D721Med (cell line): ENCODE data around the gene TOLLIP.

Experiments
- DNase-seq: peaks from one replicate; pipeline ENCODE4 v3.0.0; 2011; ENCODE audit warnings: low spot score; ENCODE audit not compliant: insufficient read length
- FAIRE-seq: peaks from 2 replicates; lab custom pipeline; 2011; peaks lifted over from hg19 to GRCh38; lab: Jason Lieb, UNC
- CTCF ChIP-seq: IDR thresholded peaks from 2 replicates; pipeline ENCODE4 v1.5.1; 2012; ENCODE audit warnings: mild to moderate bottlenecking, control low read depth; ENCODE audit not compliant: insufficient read depth; ENCODE audit errors: missing control alignments

Gene TOLLIP

GRCh38 chr11:1300121-1300520 lies 9.3 kb downstream of the TOLLIP start:
- FAIRE-seq, result no peak
- no peak for TF ChIP-seq CTCF
- no peak for DNase-seq

DNA sequence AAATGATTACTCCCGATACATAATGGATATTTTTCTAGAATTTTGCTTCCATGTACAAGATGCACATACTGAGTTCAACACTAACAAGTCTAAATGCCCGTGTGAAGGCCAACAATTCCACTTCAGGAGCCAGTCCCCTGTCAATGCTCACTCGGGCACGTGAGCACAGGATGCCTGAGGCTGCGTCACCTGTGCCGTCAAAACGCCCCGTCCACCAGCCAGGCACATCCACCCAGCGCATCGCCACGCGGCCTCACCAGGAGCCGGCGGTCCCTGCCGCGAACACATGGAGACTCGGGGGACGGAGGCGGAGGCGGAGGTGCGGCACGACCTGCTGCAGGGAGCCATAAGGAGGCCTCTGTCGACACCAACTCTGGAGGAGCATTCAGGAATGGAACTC lies 9.8 kb downstream of the TOLLIP start:
- TF ChIP-seq CTCF, result no peak

GRCh38 chr11:1298695-1299492 lies 10.5 kb downstream of the TOLLIP start:
- TF ChIP-seq CTCF, result no peak
- FAIRE-seq, result no peak
- no peak for DNase-seq

More for the DNA sequence above, 9.8 kb downstream of the TOLLIP start:
- DNase-seq (no peak), FAIRE-seq (no peak)

DNA sequence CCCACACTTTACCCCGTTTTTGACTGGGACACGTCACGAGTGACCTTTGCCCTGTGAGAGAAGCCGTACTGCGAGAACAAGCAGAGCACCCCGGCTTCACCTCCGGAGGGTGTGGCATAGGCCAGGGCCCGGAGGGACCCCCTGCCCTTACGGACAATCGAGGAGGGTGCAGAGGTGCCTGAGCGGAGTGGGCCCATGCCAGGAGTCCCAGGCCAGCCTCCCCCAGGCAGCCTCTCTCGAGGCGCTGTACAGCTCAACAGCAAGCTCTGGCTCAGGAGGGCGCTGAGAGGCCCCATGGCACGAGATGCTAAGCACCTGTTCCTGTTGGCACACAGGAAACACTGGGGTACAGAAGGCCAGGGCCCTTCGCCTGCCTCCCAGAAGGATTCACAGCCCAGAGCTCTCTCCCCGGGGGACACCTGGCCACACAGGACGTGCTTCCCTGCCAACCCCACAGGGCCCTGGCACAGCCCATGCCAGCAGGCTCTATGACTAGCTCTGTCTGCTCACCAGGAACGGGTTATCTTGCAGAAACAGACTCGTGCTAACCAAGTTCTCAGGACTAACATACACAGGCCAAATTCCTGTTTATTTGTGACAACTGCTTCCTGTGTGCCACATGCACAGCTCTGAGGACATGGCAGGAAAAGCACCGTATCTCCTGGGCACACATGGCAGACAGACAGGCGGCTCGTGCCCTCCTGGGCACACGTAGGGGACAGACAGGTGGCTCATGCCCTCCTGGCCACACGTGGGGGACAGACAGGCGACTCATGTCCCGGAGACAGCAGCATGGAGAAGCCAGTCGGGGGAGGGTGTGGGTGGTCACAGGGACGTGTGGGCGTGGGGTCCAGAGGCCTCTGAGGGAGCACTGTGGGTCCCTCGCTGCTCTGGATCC lies 11.6 kb downstream of the TOLLIP start:
- DNase-seq (no peak), FAIRE-seq (no peak)
- TF ChIP-seq CTCF, result no peak

- FAIRE-seq, result no peak
- TF ChIP-seq CTCF, result no peak
- DNase-seq, result no peak
Measured at GRCh38 chr11:1297011-1297575, 12.3 kb downstream of the TOLLIP start.

- no peak for FAIRE-seq
- TF ChIP-seq CTCF, result no peak
- no peak for DNase-seq
Measured at GRCh38 chr11:1296287-1296686, 13.1 kb downstream of the TOLLIP start.
